HUES48 (cell line): Measurements from ENCODE around the gene TBC1D22B.

Experiments
- H3K27ac ChIP-seq: one replicate; pipeline ENCODE4 v1.7.0; 2013; ENCODE audit warnings: low read depth, low read length, inconsistent platforms
- H3K27me3 ChIP-seq: 2 replicates; pipeline ENCODE4 v1.6.1; 2013; ENCODE audit warnings: mild to moderate bottlenecking, low read length; ENCODE audit not compliant: control insufficient read depth, insufficient read depth
- H3K36me3 ChIP-seq: 2 replicates; pipeline ENCODE4 v1.6.1; 2013; ENCODE audit warnings: low read length; ENCODE audit not compliant: control insufficient read depth, insufficient read depth
- H3K4me1 ChIP-seq: 2 replicates; pipeline ENCODE4 v1.6.1; 2013; ENCODE audit warnings: mild to moderate bottlenecking, low read length; ENCODE audit not compliant: control insufficient read depth, insufficient read depth
- H3K4me3 ChIP-seq: 2 replicates; pipeline ENCODE4 v1.5.1; 2013; ENCODE audit warnings: mild to moderate bottlenecking, low read depth, low read length
- H3K9ac ChIP-seq: 2 replicates; pipeline ENCODE4 v1.6.1; 2013; ENCODE audit warnings: mild to moderate bottlenecking, low read depth, low read length, moderate library complexity
- H3K9me3 ChIP-seq: 2 replicates; pipeline ENCODE4 v1.6.1; 2013; ENCODE audit warnings: low read length; ENCODE audit not compliant: control insufficient read depth, insufficient read depth

Gene TBC1D22B

GRCh38 chr6:37254881-37255280, 2.7 kb upstream of the TBC1D22B start:
- no peak overlapping the region for H3K4me3 ChIP-seq
- H3K27me3 ChIP-seq = peaks cover 2% of the 10 kb centered on the region; the same call in 1 of the 2 replicates
- H3K9me3 ChIP-seq = no peaks in the 10 kb centered on the region
- no peaks in the 10 kb centered on the region for H3K36me3 ChIP-seq
- H3K27ac ChIP-seq = no peak overlapping the region
- no peak overlapping the region for H3K9ac ChIP-seq
- H3K4me1 ChIP-seq = peaks cover 11% of the 10 kb centered on the region

GRCh38 chr6:37256692-37257319, 766 bp upstream of the TBC1D22B start:
- Histone ChIP-seq H3K36me3 (no peaks in the 10 kb centered on the region), H3K9ac (no peak overlapping the region), H3K27me3 (peaks cover 2% of the 10 kb centered on the region; the same call in 1 of the 2 replicates), H3K9me3 (no peaks in the 10 kb centered on the region), H3K4me1 (peaks cover 11% of the 10 kb centered on the region), H3K4me3 (peak overlapping the region; percentile 91), H3K27ac (no peak overlapping the region)

- Histone ChIP-seq H3K9me3 (no peaks in the 10 kb centered on the region), H3K9ac (no peak overlapping the region), H3K4me1 (peaks cover 11% of the 10 kb centered on the region), H3K27me3 (peaks cover 2% of the 10 kb centered on the region; the same call in 1 of the 2 replicates), H3K27ac (no peak overlapping the region), H3K4me3 (peak overlapping the region; percentile 91), H3K36me3 (no peaks in the 10 kb centered on the region)
Observed at GRCh38 chr6:37257320-37257633, 295 bp upstream of the TBC1D22B start.

- H3K4me1 ChIP-seq = peaks cover 11% of the 10 kb centered on the region
- peak overlapping the region; percentile 98 for H3K27ac ChIP-seq
- H3K9ac ChIP-seq = peak overlapping the region; percentile 87
- no peaks in the 10 kb centered on the region for H3K36me3 ChIP-seq
- peaks cover 2% of the 10 kb centered on the region; the same call in 1 of the 2 replicates for H3K27me3 ChIP-seq
- H3K4me3 ChIP-seq = peak overlapping the region; percentile 91
- H3K9me3 ChIP-seq = no peaks in the 10 kb centered on the region
Observed at GRCh38 chr6:37258405-37259105, 983 bp downstream of the TBC1D22B start.

GRCh38 chr6:37259191-37259590, 1.6 kb downstream of the TBC1D22B start:
- H3K4me1 ChIP-seq = peaks cover 11% of the 10 kb centered on the region
- peaks cover 2% of the 10 kb centered on the region; the same call in 1 of the 2 replicates for H3K27me3 ChIP-seq
- H3K9me3 ChIP-seq = no peaks in the 10 kb centered on the region
- H3K27ac ChIP-seq = no peak overlapping the region
- no peak overlapping the region for H3K9ac ChIP-seq
- no peaks in the 10 kb centered on the region for H3K36me3 ChIP-seq
- H3K4me3 ChIP-seq = peak overlapping the region; percentile 91; the same call in 1 of the 2 replicates

GRCh38 chr6:37260040-37260439, 2.5 kb downstream of the TBC1D22B start:
- Histone ChIP-seq H3K4me3 (no peak overlapping the region), H3K36me3 (no peaks in the 10 kb centered on the region), H3K9ac (no peak overlapping the region), H3K27ac (no peak overlapping the region), H3K27me3 (peaks cover 2% of the 10 kb centered on the region; the same call in 1 of the 2 replicates), H3K9me3 (no peaks in the 10 kb centered on the region), H3K4me1 (peaks cover 17% of the 10 kb centered on the region)

- H3K36me3 ChIP-seq = no peaks in the 10 kb centered on the region
- H3K4me1 ChIP-seq = peaks cover 18% of the 10 kb centered on the region
- H3K27ac ChIP-seq = no peak overlapping the region
- no peak overlapping the region for H3K9ac ChIP-seq
- no peak overlapping the region for H3K4me3 ChIP-seq
- peaks cover 2% of the 10 kb centered on the region; the same call in 1 of the 2 replicates for H3K27me3 ChIP-seq
- H3K9me3 ChIP-seq = no peaks in the 10 kb centered on the region
Observed at GRCh38 chr6:37260444-37260843, 2.9 kb downstream of the TBC1D22B start.

GRCh38 chr6:37261198-37261597, 3.6 kb downstream of the TBC1D22B start:
- peaks cover 26% of the 10 kb centered on the region for H3K4me1 ChIP-seq
- H3K27me3 ChIP-seq = no peaks in the 10 kb centered on the region
- no peaks in the 10 kb centered on the region for H3K36me3 ChIP-seq
- H3K27ac ChIP-seq = no peak overlapping the region
- no peaks in the 10 kb centered on the region for H3K9me3 ChIP-seq
- no peak overlapping the region for H3K4me3 ChIP-seq
- no peak overlapping the region for H3K9ac ChIP-seq

- no peaks in the 10 kb centered on the region for H3K36me3 ChIP-seq
- H3K4me3 ChIP-seq = no peak overlapping the region
- H3K9me3 ChIP-seq = no peaks in the 10 kb centered on the region
- no peak overlapping the region for H3K27ac ChIP-seq
- no peak overlapping the region for H3K9ac ChIP-seq
- H3K27me3 ChIP-seq = no peaks in the 10 kb centered on the region
- H3K4me1 ChIP-seq = peaks cover 29% of the 10 kb centered on the region
Observed at GRCh38 chr6:37262446-37263026, 5.0 kb downstream of the TBC1D22B start.

- peaks cover 30% of the 10 kb centered on the region for H3K4me1 ChIP-seq
- H3K27me3 ChIP-seq = no peaks in the 10 kb centered on the region
- H3K36me3 ChIP-seq = peaks cover 5% of the 10 kb centered on the region; the same call in 1 of the 2 replicates
- H3K9ac ChIP-seq = no peak overlapping the region
- H3K27ac ChIP-seq = peak overlapping the region; percentile 71
- no peak overlapping the region; the same call in 1 of the 2 replicates for H3K4me3 ChIP-seq
- no peaks in the 10 kb centered on the region for H3K9me3 ChIP-seq
Observed at GRCh38 chr6:37265001-37265400, 7.4 kb downstream of the TBC1D22B start.

GRCh38 chr6:37265860-37266259, 8.3 kb downstream of the TBC1D22B start:
- Histone ChIP-seq H3K36me3 (peaks cover 5% of the 10 kb centered on the region; the same call in 1 of the 2 replicates), H3K27me3 (no peaks in the 10 kb centered on the region), H3K9ac (no peak overlapping the region), H3K4me1 (peaks cover 30% of the 10 kb centered on the region), H3K9me3 (no peaks in the 10 kb centered on the region), H3K27ac (peak overlapping the region; percentile 71), H3K4me3 (peak overlapping the region; percentile 17; the same call in 1 of the 2 replicates)
